Right lung (tissue), 5 donors: Measurements from ENCODE around the gene TCEA3. TPM values are rescaled to one million over a fixed set of nuclear protein-coding genes. Genes with fewer than 3 reads are reported as not detected.
"Not testable (repeated sequence)": the region's sequence is repeated elsewhere in the genome, so short reads cannot be mapped to it uniquely, and the experiment has no call there.

ENCODE experiments used
- DNase-seq, 2 donors: peaks; one replicate each; pipeline ENCODE4 v3.0.0-alpha.2; 2013
- polyA plus RNA-seq, 5 donors: library from polyadenylated mRNA; unstranded; fragments of 120-200 nt; gene quantifications; one replicate each; pipeline versions ENCODE4 v1.2.1 to v1.2.3, GENCODE V29; 2013; ENCODE audit warnings: inconsistent platforms in 1 of 5, low replicate concordance in 1 of 5; ENCODE audit not compliant: insufficient read length in 5 of 5, insufficient read depth in 1 of 5

Gene TCEA3
- polyA plus RNA-seq, 5 donors: 15.2 to 39.8 (median 28.2) TPM

DNA sequence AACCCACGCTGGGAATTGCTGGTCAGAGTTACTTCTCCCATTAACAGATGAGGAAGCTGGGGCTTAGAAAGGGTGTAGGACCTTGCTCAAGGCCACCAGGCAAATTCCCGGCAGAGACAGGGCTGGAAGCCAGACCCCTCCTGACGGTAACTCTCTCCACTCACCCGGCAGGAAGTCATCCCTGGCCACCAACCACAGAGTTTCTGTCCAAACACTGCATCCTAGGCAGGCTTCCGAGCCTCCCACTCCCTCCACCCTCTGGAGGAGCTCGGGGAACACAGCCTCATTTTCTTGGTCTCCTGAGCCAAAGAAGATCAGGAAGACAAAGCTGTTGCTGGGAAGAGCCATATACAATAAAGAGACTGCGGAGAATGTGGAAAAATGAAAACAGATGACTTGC, 29.9 kb downstream of the TCEA3 start:
- DNase-seq: no peak

DNA sequence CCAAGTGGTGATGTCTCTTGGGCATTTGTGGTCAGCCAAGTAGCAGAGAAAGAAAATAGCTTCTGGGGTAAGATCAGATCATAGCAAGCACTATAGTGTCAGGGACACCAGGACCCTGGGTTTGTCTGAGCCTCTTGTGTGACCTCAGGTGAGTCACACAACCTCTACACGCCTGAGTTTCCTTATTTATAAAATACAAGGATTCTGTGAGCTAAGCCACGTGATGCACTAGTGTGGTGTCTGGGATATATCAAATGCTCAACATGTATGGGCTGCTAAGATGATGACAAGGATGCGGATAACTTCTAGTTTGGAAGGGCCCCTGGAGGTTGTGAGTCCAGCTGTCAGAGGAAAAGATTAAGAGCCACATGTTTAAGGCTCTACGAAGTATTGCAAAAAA, 30.4 kb downstream of the TCEA3 start:
- no peak for DNase-seq

DNA sequence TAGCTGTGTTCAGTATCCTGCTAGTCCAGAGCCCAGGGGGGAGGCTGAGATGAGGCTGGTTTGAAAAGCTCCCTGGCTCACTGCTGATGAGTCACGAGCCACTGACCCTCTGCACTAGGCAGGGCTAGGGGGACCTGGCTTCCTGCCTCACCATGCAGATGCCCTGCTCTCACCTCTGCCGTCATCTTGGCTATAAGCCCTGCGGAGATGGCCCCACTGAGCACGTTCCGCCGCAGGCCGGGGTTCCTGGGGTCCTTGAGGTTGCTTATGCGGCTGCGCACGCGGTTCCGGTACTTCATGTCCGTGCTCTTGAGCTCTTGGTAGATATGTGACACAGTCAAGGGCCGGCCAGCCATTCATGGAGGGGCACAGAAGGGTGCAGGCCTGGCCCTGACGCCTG, 30.8 kb downstream of the TCEA3 start:
- DNase-seq: no peak

DNA sequence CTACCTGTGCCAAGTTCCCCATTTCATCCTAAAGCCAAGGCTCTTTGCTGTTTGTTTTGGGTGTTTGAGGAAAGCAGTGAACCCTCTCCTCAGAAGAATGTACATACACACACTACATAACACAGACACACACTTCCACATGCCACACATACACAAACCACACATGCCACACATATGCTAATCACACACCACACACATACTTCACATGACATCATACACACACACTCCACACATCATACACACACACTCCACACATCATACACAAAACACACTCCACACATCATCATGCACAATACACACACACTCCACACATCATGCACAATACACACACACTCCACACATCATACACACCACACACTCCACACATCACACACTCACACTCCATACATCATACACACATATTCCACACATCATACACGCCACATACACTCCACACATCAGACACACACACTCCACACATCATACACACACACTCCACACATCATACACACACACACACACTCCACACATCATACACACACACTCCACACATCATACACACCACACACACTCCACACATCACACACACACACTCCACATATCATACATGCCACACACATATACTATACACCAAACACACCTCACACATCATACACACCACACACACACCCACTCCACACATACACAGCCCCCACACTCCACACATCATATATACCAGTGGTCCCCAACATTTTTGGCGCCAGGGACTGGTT, 32.3 kb downstream of the TCEA3 start:
- DNase-seq: no peak

DNA sequence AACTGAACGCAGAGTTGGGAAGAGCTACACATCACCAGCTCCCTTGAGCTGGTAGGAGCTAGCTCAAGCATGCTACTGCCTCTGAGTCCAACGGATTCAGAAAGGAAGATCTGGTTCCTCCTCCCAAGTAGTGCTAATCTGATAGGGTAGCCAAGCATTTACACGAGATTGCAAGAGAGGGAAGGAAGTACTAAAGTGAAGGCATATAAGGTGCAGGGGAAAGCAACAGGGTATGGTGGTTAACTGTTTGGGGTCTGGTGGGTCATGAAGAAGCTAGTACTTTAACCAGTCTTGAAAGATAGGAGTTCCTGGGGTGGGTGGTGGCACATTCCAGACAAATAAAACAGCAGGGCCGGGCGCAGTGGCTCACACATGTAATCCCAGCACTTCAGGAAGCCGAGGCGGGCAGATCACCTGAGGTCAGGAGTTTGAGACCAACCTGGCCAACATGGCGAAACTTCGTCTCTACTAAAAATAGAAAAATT, 34.7 kb downstream of the TCEA3 start:
- no peak for DNase-seq

DNA sequence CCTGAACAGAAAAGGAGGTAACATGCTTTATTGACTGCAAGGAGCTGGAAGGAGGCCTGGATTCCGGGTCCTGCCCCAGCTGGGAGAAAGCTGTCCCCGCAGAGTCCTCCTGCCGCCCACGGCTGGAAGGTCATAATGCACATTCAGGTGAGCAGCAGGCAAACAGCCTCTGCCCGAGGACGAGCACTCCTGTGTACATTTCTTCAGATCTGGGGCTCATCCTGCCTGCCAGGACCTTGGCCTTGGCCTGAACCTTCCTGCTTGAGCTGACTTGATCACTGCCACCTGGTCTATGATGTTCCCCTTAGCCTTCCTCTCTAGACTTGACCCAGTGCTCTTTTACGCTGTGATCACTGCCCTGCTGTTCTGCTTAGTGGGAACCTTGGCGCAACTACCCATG, 37.1 kb downstream of the TCEA3 start:
- DNase-seq: no peak

DNA sequence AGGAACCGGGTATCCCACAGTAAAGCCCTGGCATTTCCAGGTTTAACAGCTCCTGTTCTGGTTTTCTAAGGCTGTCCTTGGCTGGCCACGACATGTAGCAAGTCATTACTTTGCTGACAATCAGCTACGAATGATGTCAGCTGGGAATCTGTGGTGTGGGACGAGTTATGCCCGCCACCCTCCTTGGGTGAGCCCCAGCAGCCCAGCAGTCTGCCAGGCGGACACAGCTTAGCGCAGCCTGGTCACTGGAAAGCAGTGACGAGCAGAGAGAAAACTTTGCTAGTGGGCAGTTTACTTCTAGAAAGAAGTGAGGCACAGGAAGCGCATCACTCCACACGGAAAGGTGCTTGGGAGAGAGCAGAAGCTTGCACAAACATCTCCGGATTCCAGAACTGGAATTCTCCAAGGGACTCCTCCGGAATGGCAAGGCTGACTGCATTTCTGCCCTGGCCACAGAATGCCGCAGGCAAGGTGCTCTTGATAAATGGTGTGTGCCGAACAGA, 39.4 kb downstream of the TCEA3 start:
- no peak for DNase-seq

DNA sequence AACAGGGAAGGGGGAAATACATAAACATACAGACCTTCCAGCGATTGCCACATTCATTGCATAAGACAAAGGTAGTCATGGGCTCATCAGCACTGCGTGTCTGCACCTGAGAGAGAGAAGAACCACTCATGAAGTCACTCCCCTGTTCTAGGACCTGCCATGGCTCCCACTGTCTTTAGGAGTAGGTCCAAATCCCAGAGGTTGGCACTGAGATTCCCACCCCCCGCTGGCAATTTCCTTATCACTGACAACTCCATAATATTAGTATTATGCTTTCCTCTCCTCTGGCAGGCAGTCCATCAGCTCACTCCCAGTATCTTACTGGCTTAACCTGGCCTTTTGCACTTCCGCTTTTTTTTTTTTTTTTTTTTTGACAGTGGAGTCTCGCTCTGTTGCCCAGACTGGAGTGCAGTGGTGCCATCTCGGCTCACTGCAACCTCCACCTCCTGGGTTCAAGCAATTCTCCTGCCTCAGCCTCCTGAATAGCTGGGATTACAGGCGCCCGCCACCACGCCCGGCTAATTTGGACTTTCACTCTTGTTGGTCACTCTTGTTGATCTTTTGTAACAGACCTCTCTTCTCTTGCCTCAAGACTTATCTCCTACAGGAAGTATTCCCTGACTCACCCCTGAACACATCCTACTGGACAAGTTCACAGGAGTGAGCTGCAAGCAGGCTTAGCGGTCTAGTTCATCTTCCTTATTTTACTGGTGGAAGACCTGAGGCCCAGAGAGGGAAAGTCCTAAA, 40.1 kb downstream of the TCEA3 start:
- DNase-seq: no peak

DNA sequence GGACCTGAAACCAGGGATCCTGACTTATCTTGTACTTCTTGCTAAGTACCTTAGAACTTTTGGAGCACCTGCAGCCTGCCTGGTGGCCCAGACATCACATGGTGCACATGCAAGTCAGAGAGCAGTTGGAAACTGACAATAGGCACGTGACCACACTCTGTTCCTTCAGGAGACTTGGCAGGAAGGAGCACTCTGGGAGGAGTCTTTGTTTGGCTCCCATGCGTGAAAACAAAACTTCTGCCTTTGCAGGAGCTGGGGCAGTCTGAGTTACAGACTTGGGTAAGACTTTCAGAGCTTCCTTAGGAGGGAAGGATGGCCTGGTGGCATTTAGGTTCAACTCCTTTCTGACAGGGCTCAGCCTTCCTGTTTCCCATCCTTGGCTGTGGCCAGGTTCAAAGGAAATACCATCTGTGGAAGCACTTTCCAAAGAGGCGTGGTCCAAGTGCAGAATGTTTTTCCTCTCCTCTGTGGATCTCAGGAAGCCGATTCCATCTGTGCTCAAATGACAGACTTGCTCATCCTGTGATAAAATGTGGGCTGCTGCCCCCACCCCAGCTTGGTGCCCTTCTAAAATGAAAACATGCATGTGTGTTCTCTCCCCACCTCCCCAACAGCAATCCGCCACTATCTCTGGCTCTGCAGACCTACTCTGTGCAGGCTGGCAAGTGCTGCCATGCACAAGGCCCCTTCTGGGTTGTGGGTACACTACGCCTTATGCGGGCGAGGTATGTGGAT, 40.8 kb downstream of the TCEA3 start:
- DNase-seq: no peak

DNA sequence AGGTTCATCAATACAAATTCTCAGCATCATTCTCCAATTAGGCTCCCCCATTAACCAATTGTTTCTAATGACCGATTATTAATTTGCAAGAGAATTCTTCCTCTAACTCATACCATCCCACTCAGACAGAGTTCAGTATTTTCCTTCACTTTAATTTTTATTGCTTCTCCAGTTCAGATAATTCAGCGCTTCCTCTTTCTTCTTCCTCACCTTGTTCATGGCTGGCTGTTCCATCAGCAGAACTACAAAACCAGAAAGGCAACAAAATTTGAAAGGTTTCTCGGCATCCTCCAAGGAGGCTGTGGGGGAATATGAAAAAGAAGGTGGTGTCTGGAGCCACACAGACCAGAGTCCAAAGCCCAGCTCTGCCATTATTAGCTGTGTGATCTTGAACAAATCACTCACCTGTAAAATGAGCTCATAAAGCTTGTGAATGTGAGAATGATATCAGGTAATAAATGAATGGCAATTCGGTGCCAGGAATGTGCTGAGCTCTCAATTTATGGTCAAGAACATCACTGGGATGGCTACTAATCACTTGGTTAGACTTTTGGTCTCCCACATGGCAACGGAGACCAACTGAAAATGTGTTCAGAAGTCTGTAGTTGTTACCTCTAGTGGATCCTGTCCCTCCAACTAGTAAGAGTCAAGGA, 43.2 kb downstream of the TCEA3 start:
- DNase-seq: no peak

DNA sequence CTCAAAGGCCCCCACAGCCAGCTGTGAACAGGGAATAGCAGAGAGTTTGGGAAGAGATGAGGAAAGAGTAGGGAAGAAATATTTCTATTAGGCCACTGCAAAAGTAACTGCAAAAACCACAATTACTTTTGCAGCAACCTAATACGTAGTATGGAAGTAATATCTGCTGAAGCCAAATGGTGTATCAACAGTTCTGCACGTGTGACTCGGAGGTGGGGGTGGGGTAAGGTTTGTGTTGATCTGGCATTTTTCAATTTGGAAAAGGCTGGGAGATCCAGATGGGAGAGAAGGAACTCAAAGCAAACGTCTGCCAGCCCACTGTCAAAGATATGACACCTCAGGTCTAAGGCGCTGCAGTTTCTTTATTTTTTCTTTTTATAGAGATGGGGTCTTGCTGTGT, 43.8 kb downstream of the TCEA3 start:
- DNase-seq: no peak

DNA sequence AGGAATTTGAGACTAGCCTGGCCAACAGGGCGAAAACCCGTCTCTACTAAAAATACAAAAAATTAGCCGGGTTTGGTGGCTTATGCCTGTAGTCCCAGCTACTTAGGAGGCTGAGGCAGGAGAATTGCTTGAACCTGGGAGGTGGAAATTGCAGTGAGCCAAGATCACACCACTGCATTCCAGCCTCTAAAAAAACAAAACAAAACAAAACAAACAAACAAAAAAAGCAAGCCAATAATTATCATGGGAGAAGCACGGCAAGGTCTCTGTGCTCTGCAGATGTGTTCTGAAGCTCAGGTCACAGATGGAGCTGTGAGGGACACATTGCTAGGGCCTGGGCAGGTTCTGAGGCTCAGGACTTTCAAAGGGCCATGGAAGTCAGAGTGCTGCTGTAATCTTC, 44.3 kb downstream of the TCEA3 start:
- DNase-seq: not testable (repeated sequence)

DNA sequence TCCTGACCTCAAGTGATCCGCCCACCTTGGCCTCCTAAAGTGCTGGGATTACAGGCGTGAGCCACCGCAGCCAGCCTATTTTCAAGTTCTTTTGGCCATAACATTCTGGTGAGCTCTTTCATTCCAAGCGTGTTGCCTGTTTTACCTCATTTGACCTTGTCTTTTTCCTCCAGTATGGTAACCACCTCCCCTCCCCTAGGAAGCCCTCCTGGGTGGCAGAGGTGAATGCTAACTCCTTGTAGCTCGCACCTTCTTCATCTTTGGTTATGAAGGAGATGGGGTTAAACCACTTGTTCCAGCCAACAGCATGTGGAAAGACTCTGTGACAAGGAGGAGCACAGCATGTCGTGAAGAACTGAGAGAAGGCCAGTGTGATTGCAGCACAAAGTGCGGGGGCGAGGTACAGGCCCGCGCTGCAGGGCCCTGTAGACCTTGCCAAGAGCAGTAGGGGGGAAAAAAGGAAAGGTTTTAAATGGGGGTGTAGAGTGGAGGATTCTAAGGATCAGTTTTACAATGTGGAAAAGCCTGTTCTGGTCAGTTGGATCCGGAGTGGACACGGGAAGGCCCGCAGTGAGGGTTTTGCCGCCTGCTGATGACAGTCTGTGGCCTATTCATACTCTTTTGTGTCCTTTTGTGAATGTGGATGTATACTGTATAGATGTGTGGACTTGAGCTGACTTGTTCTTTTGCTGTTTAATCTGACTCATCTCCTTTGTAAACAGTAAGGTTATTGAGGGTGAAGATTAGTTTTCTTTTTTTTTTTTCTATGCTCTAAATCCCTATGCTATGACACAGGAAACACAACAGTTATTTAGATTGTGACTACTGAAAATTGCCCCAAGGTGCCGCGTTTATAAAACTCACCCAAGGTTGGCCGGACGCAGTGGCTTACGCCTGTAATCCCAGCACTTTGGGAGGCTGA, 47.4 kb downstream of the TCEA3 start:
- no peak for DNase-seq

DNA sequence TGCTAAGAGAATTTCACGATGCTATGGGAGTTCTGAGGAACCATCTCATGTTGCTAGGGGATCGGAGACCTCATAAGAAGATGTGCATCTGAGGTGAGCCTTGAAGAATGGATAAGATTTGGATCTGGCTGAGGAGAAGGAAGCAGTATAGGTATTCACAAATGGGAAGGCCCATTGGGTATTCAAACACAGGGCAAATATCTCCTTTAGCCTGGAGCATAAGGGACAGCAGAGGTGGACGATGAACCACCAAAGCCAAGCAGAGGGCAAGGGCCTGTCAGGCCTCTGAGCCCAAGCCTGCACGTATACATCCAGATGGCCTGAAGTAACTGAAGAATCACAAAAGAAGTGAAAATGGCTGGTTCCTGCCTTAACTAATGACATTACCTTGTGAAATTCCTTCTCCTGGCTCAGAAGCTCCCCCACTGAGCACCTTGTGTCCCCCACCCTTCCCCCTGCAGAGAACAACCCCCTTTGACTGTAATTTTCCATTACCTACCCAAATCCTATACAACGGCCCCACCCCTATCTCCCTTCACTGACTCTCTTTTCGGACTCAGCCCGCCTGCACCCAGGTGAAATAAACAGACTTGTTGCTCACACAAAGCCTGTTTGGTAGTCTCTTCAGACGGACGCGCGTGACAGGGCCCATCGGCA, 50.3 kb downstream of the TCEA3 start:
- DNase-seq: not testable (repeated sequence)

DNA sequence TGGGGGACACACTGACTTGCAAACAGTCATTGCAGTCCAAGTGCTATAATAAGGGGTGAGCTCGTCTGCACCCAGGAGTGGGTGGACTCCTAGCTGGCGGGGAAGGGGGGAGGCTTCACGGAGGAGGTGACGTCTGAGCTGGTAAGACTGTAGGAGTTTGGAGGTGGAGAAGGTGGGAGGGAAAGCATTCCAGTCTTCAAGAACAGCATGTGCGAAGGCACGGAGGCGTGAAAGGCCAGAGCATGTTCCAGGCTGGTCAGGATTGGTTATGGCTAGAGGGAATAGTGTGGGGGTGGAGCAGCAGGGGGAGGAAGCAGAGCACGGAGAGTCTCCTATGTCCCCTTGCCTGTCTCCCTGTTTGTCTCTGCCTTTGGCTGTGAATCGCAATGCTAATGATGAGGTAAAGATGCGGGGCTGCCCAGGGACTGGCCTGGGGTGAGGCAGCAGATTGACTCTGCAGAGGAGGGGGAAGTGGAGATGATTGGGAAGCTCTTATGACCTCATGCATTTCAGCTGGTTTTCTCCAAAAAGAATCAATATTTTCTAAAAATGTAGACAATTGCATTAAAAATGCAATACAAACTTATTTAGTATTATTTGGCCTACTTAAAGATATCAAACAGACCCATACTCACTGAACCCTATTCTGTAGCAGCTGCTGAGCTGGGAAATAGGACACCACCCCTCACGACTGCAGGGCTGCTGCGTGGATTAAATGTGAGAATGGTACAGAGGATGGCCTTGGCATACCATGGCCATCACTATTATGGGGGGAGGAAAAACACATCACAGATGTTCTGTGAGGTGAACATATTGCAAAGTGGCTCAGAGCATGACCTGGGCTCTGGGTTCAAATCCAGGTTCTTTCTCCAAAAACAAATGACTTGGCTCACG, 52.3 kb downstream of the TCEA3 start:
- no peak for DNase-seq

DNA sequence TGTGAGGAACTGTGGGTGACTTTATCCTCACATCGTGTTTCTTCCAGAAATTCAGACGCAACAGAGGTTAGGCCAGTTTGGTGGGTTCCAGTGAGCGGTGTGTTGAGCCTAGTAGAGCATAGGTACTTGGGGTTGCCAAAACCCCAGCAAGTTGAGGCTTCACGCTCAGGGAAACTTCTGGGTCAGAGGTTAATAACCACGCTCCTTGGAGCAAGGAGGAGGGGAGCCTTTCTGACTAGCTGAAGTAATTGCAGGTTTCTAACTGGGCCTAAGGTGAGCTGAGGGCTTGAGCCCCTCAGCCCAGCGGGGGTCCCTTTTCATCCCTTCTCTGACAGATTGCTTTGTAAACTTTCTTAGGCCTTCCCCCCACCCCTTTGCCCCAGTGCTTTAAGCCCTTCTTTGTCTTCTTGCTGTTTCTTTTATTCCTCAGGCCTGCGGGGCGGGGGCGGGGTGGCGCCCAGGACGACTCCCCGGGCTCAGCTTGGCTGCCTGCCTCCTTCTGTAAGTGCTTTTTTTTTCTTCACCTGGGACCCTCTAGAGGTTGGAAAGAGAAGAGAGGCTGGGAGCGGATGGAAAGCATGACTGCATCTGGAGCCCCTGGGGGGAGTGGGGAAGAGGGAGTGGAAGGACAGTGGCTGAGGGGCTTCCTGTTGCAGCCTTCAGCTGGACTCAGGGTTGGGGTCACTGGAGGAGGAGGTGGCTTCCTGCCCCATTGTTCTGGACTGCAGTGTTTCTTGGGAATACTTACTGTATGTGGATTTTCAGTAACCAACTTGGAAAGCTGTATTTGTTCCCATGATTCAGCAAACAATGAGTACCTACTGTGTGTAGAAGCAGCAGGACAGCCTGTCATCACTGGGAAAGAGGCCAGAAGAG, 53.6 kb downstream of the TCEA3 start:
- DNase-seq: no peak

DNA sequence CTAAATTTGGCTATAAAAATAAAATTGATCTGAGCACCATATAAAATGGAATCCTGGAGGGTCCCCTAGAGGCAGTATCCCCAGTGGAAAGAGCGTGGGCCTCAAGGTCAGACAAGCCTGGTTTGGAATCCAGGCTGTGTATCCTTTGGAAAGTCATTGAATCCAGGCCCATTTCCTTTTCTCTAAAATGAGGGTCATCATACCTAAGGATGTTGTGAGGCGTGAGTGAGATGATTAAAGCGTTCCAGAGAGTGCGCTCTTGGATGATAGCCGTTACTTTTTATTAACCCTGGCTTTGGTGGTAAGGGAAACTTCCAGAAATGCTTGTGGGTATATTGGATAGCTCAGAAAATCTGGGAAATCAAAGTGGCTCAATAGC, 54.2 kb downstream of the TCEA3 start:
- no peak for DNase-seq
